LoVo (cell line): ENCODE results near the gene EXOC6.

ENCODE experiments used
- DNase-seq: peaks from one replicate; pipeline ENCODE4 v3.0.0-alpha.2; 2016; ENCODE audit warnings: low spot score

Gene EXOC6

GRCh38 chr10:92848441-92849233 is at the start of gene EXOC6:
Gene EXOC6, plus strand, starts transcription at chr10:92848520. Its CDS starts 14 bp downstream, at chr10:92848534.
- DNase-seq = peak; percentile 82

GRCh38 chr10:92799568-92799967 is 48.8 kb upstream of the EXOC6 start:
- DNase-seq = no peak

- no peak for DNase-seq
These were observed 48.1 kb upstream of the EXOC6 start for GRCh38 chr10:92800134-92800733.

- DNase-seq = no peak
These were observed 46.1 kb upstream of the EXOC6 start for GRCh38 chr10:92801978-92802872.

- no peak for DNase-seq
These were observed 38.5 kb upstream of the EXOC6 start for GRCh38 chr10:92809840-92810239.

- DNase-seq = no peak
These were observed 37.3 kb upstream of the EXOC6 start for GRCh38 chr10:92810934-92811532.

- DNase-seq = no peak
These were observed 36.3 kb upstream of the EXOC6 start for GRCh38 chr10:92811986-92812385.

- no peak for DNase-seq
These were observed 34.3 kb upstream of the EXOC6 start for GRCh38 chr10:92813979-92814378.

GRCh38 chr10:92814790-92815189 is 33.5 kb upstream of the EXOC6 start:
- DNase-seq = no peak

- no peak for DNase-seq
These were observed 32.2 kb upstream of the EXOC6 start for GRCh38 chr10:92816091-92816531.

GRCh38 chr10:92822060-92822634 is 26.2 kb upstream of the EXOC6 start:
- peak; percentile 81 for DNase-seq

GRCh38 chr10:92822964-92823363 is 25.4 kb upstream of the EXOC6 start:
- DNase-seq = no peak

- DNase-seq = no peak
These were observed 22.3 kb upstream of the EXOC6 start for GRCh38 chr10:92826061-92826460.

GRCh38 chr10:92826504-92826903 is 21.8 kb upstream of the EXOC6 start:
- no peak for DNase-seq

- DNase-seq = no peak
These were observed 19.1 kb upstream of the EXOC6 start for GRCh38 chr10:92829042-92829785.

GRCh38 chr10:92829786-92830377 is 18.4 kb upstream of the EXOC6 start:
- no peak for DNase-seq

GRCh38 chr10:92830478-92831389 is 17.6 kb upstream of the EXOC6 start:
- DNase-seq = no peak

- no peak for DNase-seq
These were observed 16.2 kb upstream of the EXOC6 start for GRCh38 chr10:92832121-92832520.

- no peak for DNase-seq
These were observed 15.2 kb upstream of the EXOC6 start for GRCh38 chr10:92832998-92833650.
